PC-3 (cell line): ENCODE measurements around the gene CMTM7. TPM values are rescaled to one million over a fixed set of nuclear protein-coding genes. Genes with fewer than 3 reads are reported as not detected.

Source experiments
- ATAC-seq: fragments of 200-7000 bp; cut with Tn5 transposase; 2 replicates; pipeline ENCODE4 v1.9.1; 2020; ENCODE audit warnings: mild to moderate bottlenecking, moderate library complexity
- BruUV-seq: library from RNA; stranded (reverse); fragments of 400-500 nt; replicated peaks from 2 replicates; lab custom pipeline; 2021; lab: Mats Ljungman, UMichigan
- CTCF ChIA-PET: fragments of 300-600 bp; sonication (Branson Sonifier 250); formaldehyde crosslinking; loops from one replicate; lab custom pipeline; 2022; ENCODE audit warnings: antibody characterized with exemption; lab: Charles Lee
- POLR2A ChIA-PET: fragments of 300-600 bp; sonication (Branson Sonifier 250); formaldehyde crosslinking; loops from one replicate; lab custom pipeline; 2022; ENCODE audit warnings: antibody characterized with exemption; ENCODE audit not compliant: unreplicated experiment; lab: Charles Lee
- DNase-seq: peaks from one replicate; pipeline ENCODE4 v3.0.0-alpha.2; 2015
- H2AFZ ChIP-seq: fragments of 300-600 bp; sonication (generic); 2 replicates; pipeline ENCODE4 v1.6.0; 2016; ENCODE audit warnings: antibody characterized with exemption, low read length
- H3F3A ChIP-seq: fragments of 300-600 bp; sonication (generic); one replicate; pipeline ENCODE4 v1.6.0; 2017; ENCODE audit warnings: antibody characterized with exemption, low read length, control low read depth, mild to moderate bottlenecking; ENCODE audit not compliant: unreplicated experiment
- H3K27ac ChIP-seq: fragments of 300-600 bp; sonication (generic); 2 replicates; pipeline ENCODE4 v1.5.1; 2016; ENCODE audit warnings: mild to moderate bottlenecking, low read length
- H3K27me3 ChIP-seq: fragments of 300-600 bp; sonication (generic); 2 replicates; pipeline ENCODE4 v1.6.1; 2016; ENCODE audit warnings: low read length, mixed read lengths
- H3K36me3 ChIP-seq: fragments of 300-600 bp; sonication (generic); 2 replicates; pipeline ENCODE4 v1.6.1; 2016; ENCODE audit warnings: low read depth, mixed run types, low read length, mixed read lengths
- H3K4me1 ChIP-seq: fragments of 300-600 bp; sonication (generic); 2 replicates; pipeline ENCODE4 v1.5.1; 2016; ENCODE audit warnings: low read length; ENCODE audit not compliant: insufficient read depth
- H3K4me2 ChIP-seq: fragments of 300-600 bp; sonication (generic); 2 replicates; pipeline ENCODE4 v1.6.0; 2016; ENCODE audit warnings: low read length
- H3K4me3 ChIP-seq: fragments of 300-600 bp; sonication (generic); 2 replicates; pipeline ENCODE4 v1.5.1; 2016; ENCODE audit warnings: mild to moderate bottlenecking, low read length, mixed read lengths
- H3K79me2 ChIP-seq: fragments of 300-600 bp; sonication (generic); 2 replicates; pipeline ENCODE4 v1.6.1; 2017; ENCODE audit warnings: low read length, mixed read lengths
- H3K9ac ChIP-seq: fragments of 300-600 bp; sonication (generic); 2 replicates; pipeline ENCODE4 v1.6.0; 2016; ENCODE audit warnings: mild to moderate bottlenecking, low read length
- H3K9me2 ChIP-seq: fragments of 300-600 bp; sonication (generic); replicated peaks from 2 replicates; pipeline ENCODE4 v1.6.1; 2016; ENCODE audit warnings: mixed run types, low read length, mixed read lengths
- H3K9me3 ChIP-seq: fragments of 300-600 bp; sonication (generic); 2 replicates; pipeline ENCODE4 v1.6.1; 2016; ENCODE audit warnings: low read length, mixed read lengths
- H4K20me1 ChIP-seq: fragments of 300-600 bp; sonication (generic); 2 replicates; pipeline ENCODE4 v1.6.1; 2016; ENCODE audit warnings: low read length, mixed read lengths
- CTCF ChIP-seq: fragments of 300-600 bp; sonication (generic); conservative IDR thresholded peaks from 2 replicates; pipeline ENCODE4 v1.5.1; 2017; ENCODE audit warnings: antibody characterized with exemption, low read depth, mild to moderate bottlenecking, low read length
- EZH2 ChIP-seq: fragments of 300-600 bp; sonication (generic); IDR thresholded peaks from one replicate; pipeline ENCODE4 v1.6.1; 2017; ENCODE audit warnings: antibody characterized with exemption, mild to moderate bottlenecking, low read length; ENCODE audit not compliant: unreplicated experiment
- EZH2phosphoT487 ChIP-seq: fragments of 300-600 bp; sonication (generic); IDR thresholded peaks from 2 replicates; pipeline ENCODE4 v1.6.1; 2018; ENCODE audit warnings: mild to moderate bottlenecking, antibody characterized with exemption, low read length, borderline replicate concordance
- intact Hi-C: fragments of 100-400 bp; cut with micrococcal nuclease; formaldehyde crosslinking; loops from 2 replicates; pipeline ENCODE4 v1.9.0; 2023
- total RNA-seq: library from RNA; depleted of rRNA; stranded (reverse); fragments of >200 nt; gene quantifications from 2 replicates; pipeline ENCODE4 v1.2.3, GENCODE V29; 2014

CMTM7 gene
- total RNA-seq, 1 experiment from 2014 or later = 37.1 TPM

DNA sequence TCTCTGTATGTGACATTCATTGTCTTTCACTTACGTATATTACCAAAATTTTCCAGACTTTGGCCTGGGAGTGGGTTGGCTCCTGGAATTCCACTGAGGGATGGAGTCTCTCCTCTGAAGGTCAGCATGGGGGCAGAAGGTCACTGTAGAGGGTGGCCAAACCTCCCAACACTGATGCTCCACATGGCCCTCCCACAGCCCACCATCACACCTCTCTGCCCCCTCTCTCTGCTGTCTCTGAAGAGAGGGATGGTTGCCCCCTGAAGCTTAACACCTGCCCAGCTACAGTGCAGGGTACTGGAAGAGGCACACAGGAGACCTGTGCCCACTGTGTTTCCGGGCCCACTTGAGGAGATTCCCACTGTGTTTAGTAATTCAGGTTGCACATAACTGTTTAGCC lies 58.8 kb downstream of the CMTM7 start:
- Histone ChIP-seq H3K4me3 (no peak overlapping the region), H4K20me1 (no peaks in the 10 kb centered on the region), H3K4me1 (no peaks in the 10 kb centered on the region), H3F3A (no peaks in the 10 kb centered on the region), H3K36me3 (peaks cover 30% of the 10 kb centered on the region; the same call in 1 of the 2 replicates), H3K9me3 (no peaks in the 10 kb centered on the region), H3K79me2 (peaks cover 20% of the 10 kb centered on the region), H3K9ac (no peak overlapping the region), H3K9me2 (no peaks in the 10 kb centered on the region), H2AFZ (no peak overlapping the region), H3K27me3 (no peaks in the 10 kb centered on the region), H3K4me2 (no peak overlapping the region), H3K27ac (no peak overlapping the region)
- no TSS peak for BruUV-seq
- TF ChIP-seq EZH2phosphoT487 = no peak
- TF ChIP-seq EZH2 = no peak
- TF ChIP-seq CTCF = no peak
- intact Hi-C loops = no loop called here
- no peak for DNase-seq
- no peak for ATAC-seq
- ChIA-PET CTCF (no interaction called here), POLR2A (no interaction called here)

DNA sequence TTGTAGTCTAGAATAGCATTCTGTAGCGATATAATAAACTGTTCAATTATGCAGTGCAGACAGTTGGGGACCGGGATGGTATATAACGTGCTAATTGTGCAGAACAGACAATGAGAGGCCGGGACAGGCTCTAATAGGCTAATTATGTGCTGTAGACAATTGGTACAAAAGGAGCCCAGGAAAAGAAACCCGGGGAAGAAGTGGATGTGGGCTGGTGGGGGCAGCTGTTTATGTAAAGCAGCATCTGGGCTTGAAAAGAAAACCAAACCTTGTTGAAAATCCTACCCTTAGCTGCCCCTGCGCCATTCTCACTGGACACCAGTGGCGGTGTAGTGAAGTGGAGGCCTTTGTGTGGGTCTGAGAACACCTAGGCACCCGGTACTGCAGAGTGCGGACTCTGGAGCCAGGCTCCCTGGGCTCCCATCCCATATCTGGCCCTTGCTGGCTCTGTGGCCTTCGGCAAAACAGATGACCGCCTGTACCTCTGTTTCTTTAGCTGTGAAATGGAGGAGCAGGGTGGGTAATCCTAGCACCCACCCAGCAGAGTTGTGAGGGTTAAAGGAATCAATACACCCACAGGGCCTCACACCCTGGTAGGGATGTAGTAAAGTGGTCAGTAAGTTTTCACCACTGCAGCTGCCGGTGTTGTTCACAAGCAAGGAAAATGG lies 59.5 kb downstream of the CMTM7 start:
- Histone ChIP-seq H3K27me3 (no peaks in the 10 kb centered on the region), H3K4me3 (no peak overlapping the region), H3K9me2 (no peaks in the 10 kb centered on the region), H3K27ac (no peak overlapping the region), H3K79me2 (peaks cover 13% of the 10 kb centered on the region), H3K9me3 (no peaks in the 10 kb centered on the region), H2AFZ (no peak overlapping the region), H3F3A (no peaks in the 10 kb centered on the region), H3K36me3 (peaks cover 29% of the 10 kb centered on the region; the same call in 1 of the 2 replicates), H3K4me2 (no peak overlapping the region), H4K20me1 (no peaks in the 10 kb centered on the region), H3K4me1 (no peaks in the 10 kb centered on the region), H3K9ac (no peak overlapping the region)
- TF ChIP-seq EZH2 (no peak), CTCF (no peak), EZH2phosphoT487 (no peak)
- CTCF ChIA-PET = no interaction called here
- intact Hi-C loops = no loop called here
- BruUV-seq = no TSS peak
- ATAC-seq (no peak), DNase-seq (no peak)
- POLR2A ChIA-PET = no interaction called here

DNA sequence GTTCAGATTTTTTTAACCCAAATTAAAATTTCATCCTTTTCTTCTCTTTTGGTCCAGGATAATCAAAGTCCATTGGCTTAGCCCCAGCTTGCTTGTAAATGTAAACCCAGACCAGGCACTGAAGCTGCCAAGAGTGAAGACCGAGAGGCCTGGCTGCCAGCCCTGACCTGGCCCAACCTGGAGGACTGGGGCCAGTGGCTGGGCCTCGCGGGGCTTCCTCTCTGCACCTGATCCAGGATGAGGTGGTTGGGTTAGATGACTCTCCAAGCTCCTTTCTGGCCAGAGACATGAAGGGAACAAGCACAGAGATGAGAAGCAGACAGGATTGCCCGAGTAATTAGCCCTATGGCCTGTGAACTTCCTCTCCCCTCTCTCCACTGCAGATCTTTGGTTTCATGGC lies 60.4 kb downstream of the CMTM7 start:
- CTCF ChIA-PET = no interaction called here
- H2AFZ ChIP-seq = no peak overlapping the region
- DNase-seq (no peak), ATAC-seq (no peak)
- no peak overlapping the region for H3K9ac ChIP-seq
- H3K9me3 ChIP-seq = no peaks in the 10 kb centered on the region
- no peak overlapping the region for H3K4me3 ChIP-seq
- H3K4me1 ChIP-seq = no peaks in the 10 kb centered on the region
- no peak overlapping the region for H3K27ac ChIP-seq
- H4K20me1 ChIP-seq = no peaks in the 10 kb centered on the region
- intact Hi-C loops = no loop called here
- BruUV-seq = no TSS peak
- H3K27me3 ChIP-seq = no peaks in the 10 kb centered on the region
- H3F3A ChIP-seq = no peaks in the 10 kb centered on the region
- H3K4me2 ChIP-seq = no peak overlapping the region
- no peaks in the 10 kb centered on the region for H3K9me2 ChIP-seq
- TF ChIP-seq EZH2phosphoT487 (no peak), EZH2 (no peak), CTCF (no peak)
- H3K36me3 ChIP-seq = peaks cover 35% of the 10 kb centered on the region; the same call in 1 of the 2 replicates
- peaks cover 4% of the 10 kb centered on the region for H3K79me2 ChIP-seq
- POLR2A ChIA-PET = no interaction called here
